Measurements from ENCODE around the gene CNOT1. TPM values are rescaled to one million over a fixed set of nuclear protein-coding genes. Genes with fewer than 3 reads are reported as not detected.

CNOT1 gene
- total RNA-seq, 4 donors from 2014 or later, result 54.7 to 119 (median 87.2) TPM

GRCh38 chr16:58651965-58652348 is 22.3 kb upstream of the CNOT1 start:
- in situ Hi-C loops (cut with MboI; ENCODE audit: low sequenced_read_pairs in 4 of 4), result loop anchor here in 3 of 4 donors (10.0 to 25.0 kb wide), 4 partner anchors 140 to 317 kb away; partner anchors contain the start of genes NDRG4 (in 1 of the 3) and SETD6 (in 1 of the 3)
- H3K27ac ChIP-seq, result no peak overlapping the region
- no peaks in the 10 kb centered on the region for H3K27me3 ChIP-seq
- ATAC-seq (no peak), DNase-seq (no peak)
- H3K4me3 ChIP-seq, result no peak overlapping the region
- H3K9me3 ChIP-seq, result no peaks in the 10 kb centered on the region
- TF ChIP-seq CTCF (IDR thresholded peaks at IDR 0.05 in 4 of 5, conservative IDR thresholded peaks at IDR 0.05 in 1 of 5) (no peak), POLR2A (IDR thresholded peaks at IDR 0.05) (no peak)
- no peaks in the 10 kb centered on the region for H3K4me1 ChIP-seq
- intact Hi-C loops (cut with DNase I; ENCODE audit: low total_unique reads), result no loop called here
- no peaks in the 10 kb centered on the region for H3K36me3 ChIP-seq

- Histone ChIP-seq H3K36me3 (no peaks in the 10 kb centered on the region), H3K4me3 (no peak overlapping the region), H3K27me3 (no peaks in the 10 kb centered on the region), H3K4me1 (no peaks in the 10 kb centered on the region), H3K27ac (no peak overlapping the region), H3K9me3 (no peaks in the 10 kb centered on the region)
- in situ Hi-C loops (cut with MboI; ENCODE audit: low sequenced_read_pairs in 4 of 4), result loop anchor here in 3 of 4 donors (10.0 to 25.0 kb wide), 5 partner anchors 137 to 412 kb away; partner anchors contain the start of genes NDRG4 (in 1 of the 3) and SETD6 (in 1 of the 3)
- intact Hi-C loops (cut with DNase I; ENCODE audit: low total_unique reads), result no loop called here
- TF ChIP-seq POLR2A (IDR thresholded peaks at IDR 0.05) (no peak), CTCF (IDR thresholded peaks at IDR 0.05 in 4 of 5, conservative IDR thresholded peaks at IDR 0.05 in 1 of 5) (no peak)
- no peak for ATAC-seq
- no peak for DNase-seq
These were observed 20.1 kb upstream of the CNOT1 start for GRCh38 chr16:58649707-58650106.

- Histone ChIP-seq H3K4me3 (no peak overlapping the region), H3K27ac (no peak overlapping the region), H3K27me3 (no peaks in the 10 kb centered on the region), H3K36me3 (no peaks in the 10 kb centered on the region), H3K9me3 (no peaks in the 10 kb centered on the region), H3K4me1 (no peaks in the 10 kb centered on the region)
- TF ChIP-seq POLR2A (IDR thresholded peaks at IDR 0.05), result no peak
- TF ChIP-seq CTCF (IDR thresholded peaks at IDR 0.05 in 4 of 5, conservative IDR thresholded peaks at IDR 0.05 in 1 of 5), result no peak
- intact Hi-C loops (cut with DNase I; ENCODE audit: low total_unique reads), result no loop called here
- DNase-seq, result no peak
- in situ Hi-C loops (cut with MboI; ENCODE audit: low sequenced_read_pairs in 4 of 4), result loop anchor here in 1 of 4 donors (25.0 kb wide), 1 partner anchor 410 kb away; a partner anchor contains a TSS
- no peak for ATAC-seq
These were observed 17.5 kb upstream of the CNOT1 start for GRCh38 chr16:58647107-58647506.

- DNase-seq (peak in 1 of 2 donors; percentile 6), ATAC-seq (no peak)
- Histone ChIP-seq H3K9me3 (no peaks in the 10 kb centered on the region), H3K4me1 (no peaks in the 10 kb centered on the region), H3K4me3 (no peak overlapping the region), H3K27me3 (no peaks in the 10 kb centered on the region), H3K27ac (no peak overlapping the region), H3K36me3 (no peaks in the 10 kb centered on the region)
- TF ChIP-seq POLR2A (IDR thresholded peaks at IDR 0.05) (no peak), CTCF (IDR thresholded peaks at IDR 0.05 in 4 of 5, conservative IDR thresholded peaks at IDR 0.05 in 1 of 5) (no peak)
- in situ Hi-C loops (cut with MboI; ENCODE audit: low sequenced_read_pairs in 4 of 4), result loop anchor here in 1 of 4 donors (25.0 kb wide), 1 partner anchor 408 kb away; a partner anchor contains a TSS
- intact Hi-C loops (cut with DNase I; ENCODE audit: low total_unique reads), result no loop called here
These were observed 15.3 kb upstream of the CNOT1 start for GRCh38 chr16:58644765-58645487.
